ENCODE results near the gene ATP2B3. TPM values are rescaled to one million over a fixed set of nuclear protein-coding genes. Genes with fewer than 3 reads are reported as not detected.

ATP2B3 gene
- total RNA-seq, 1 experiment from 2014 or later: 0.21 TPM

- CTCF ChIA-PET: interaction anchor here (0.7 kb wide), 1 partner anchor 29 kb away, joined by 5 read pairs; no protein-coding TSS in a partner anchor
- TF ChIP-seq POLR2AphosphoS5 (IDR thresholded peaks at IDR 0.05; ENCODE audit: low read depth, low read length) (no peak), REST (IDR thresholded peaks at IDR 0.05; ENCODE audit: insufficient read depth in 1 of 2, low read depth in 2 of 2, low read length in 1 of 2) (no peak), SIN3A (IDR thresholded peaks at IDR 0.05; ENCODE audit: borderline replicate concordance, insufficient read depth, low read depth, low read length) (no peak), TCF7L2 (IDR thresholded peaks at IDR 0.05; ENCODE audit: low read depth, low read length) (no peak), CTCF (IDR thresholded peaks at IDR 0.05) (no peak)
- Histone ChIP-seq H3K4me3 (ENCODE audit: low read depth in 2 of 2, low read length in 2 of 2) (no peak overlapping the region), H3K27ac (ENCODE audit: low read length) (no peak overlapping the region), H3K9me3 (ENCODE audit: control insufficient read depth, insufficient read depth, low read depth, low read length) (no peaks in the 10 kb centered on the region), H3K36me3 (ENCODE audit: control insufficient read depth, insufficient read depth, low read length) (no peaks in the 10 kb centered on the region), H3K4me1 (ENCODE audit: control insufficient read depth, insufficient read depth, low read length) (peaks cover 12% of the 10 kb centered on the region), H3K27me3 (ENCODE audit: control insufficient read depth, insufficient read depth, low read length) (no peaks in the 10 kb centered on the region)
- POLR2A ChIA-PET: no interaction called here
- in situ Hi-C loops (cut with HindIII; ENCODE audit: low pct_unique_long_range_greater_than_20kb, low sequenced_read_pairs) (no loop called here), intact Hi-C loops (cut with micrococcal nuclease; ENCODE audit: unreplicated experiment) (no loop called here)
- ATAC-seq (no peak), DNase-seq (ENCODE audit: low read depth, low spot score) (no peak)
- no TSS peak for BruUV-seq (replicated peaks)
These were observed 6.8 kb downstream of the ATP2B3 start for GRCh38 chrX:153524234-153524633.

GRCh38 chrX:153525451-153525850, 8.0 kb downstream of the ATP2B3 start:
- Histone ChIP-seq H3K4me3 (ENCODE audit: low read depth in 2 of 2, low read length in 2 of 2) (no peak overlapping the region), H3K36me3 (ENCODE audit: control insufficient read depth, insufficient read depth, low read length) (no peaks in the 10 kb centered on the region), H3K4me1 (ENCODE audit: control insufficient read depth, insufficient read depth, low read length) (peaks cover 6% of the 10 kb centered on the region; the same call in 1 of the 2 replicates), H3K9me3 (ENCODE audit: control insufficient read depth, insufficient read depth, low read depth, low read length) (no peaks in the 10 kb centered on the region), H3K27me3 (ENCODE audit: control insufficient read depth, insufficient read depth, low read length) (no peaks in the 10 kb centered on the region), H3K27ac (ENCODE audit: low read length) (no peak overlapping the region)
- in situ Hi-C loops (cut with HindIII; ENCODE audit: low pct_unique_long_range_greater_than_20kb, low sequenced_read_pairs): no loop called here
- BruUV-seq (replicated peaks): no TSS peak
- intact Hi-C loops (cut with micrococcal nuclease; ENCODE audit: unreplicated experiment): no loop called here
- DNase-seq (ENCODE audit: low read depth, low spot score): no peak
- POLR2A ChIA-PET: no interaction called here
- no peak for ATAC-seq
- TF ChIP-seq CTCF (IDR thresholded peaks at IDR 0.05): no peak
- no peak for TF ChIP-seq TCF7L2 (IDR thresholded peaks at IDR 0.05; ENCODE audit: low read depth, low read length)
- TF ChIP-seq REST (IDR thresholded peaks at IDR 0.05; ENCODE audit: insufficient read depth in 1 of 2, low read depth in 2 of 2, low read length in 1 of 2): no peak
- no peak for TF ChIP-seq POLR2AphosphoS5 (IDR thresholded peaks at IDR 0.05; ENCODE audit: low read depth, low read length)
- no peak for TF ChIP-seq SIN3A (IDR thresholded peaks at IDR 0.05; ENCODE audit: borderline replicate concordance, insufficient read depth, low read depth, low read length)
- CTCF ChIA-PET: no interaction called here

Measured in Panc1 (cell line).